Astrocyte of the spinal cord (primary cell): ENCODE results near the gene NPTX1.
A peak's percentile ranks its signal among the peaks of the same experiment; 100 is the strongest.

ENCODE experiments used
- DNase-seq: peaks from one replicate; pipeline ENCODE4 v3.0.0; 2011; ENCODE audit warnings: low read depth, low spot score
- H3K4me3 ChIP-seq: 2 replicates; pipeline ENCODE4 v1.5.1; 2011; ENCODE audit warnings: low read depth, mild to moderate bottlenecking, low read length, moderate library complexity
- CTCF ChIP-seq: IDR thresholded peaks from 2 replicates; pipeline ENCODE4 v1.5.1; 2012; ENCODE audit warnings: low read depth, mild to moderate bottlenecking, low read length, inconsistent platforms
- in situ Hi-C: cut with HindIII; loops from 2 replicates; pipeline ENCODE4 v1.10.0; 2017; ENCODE audit warnings: low sequenced_read_pairs

NPTX1 gene

DNA sequence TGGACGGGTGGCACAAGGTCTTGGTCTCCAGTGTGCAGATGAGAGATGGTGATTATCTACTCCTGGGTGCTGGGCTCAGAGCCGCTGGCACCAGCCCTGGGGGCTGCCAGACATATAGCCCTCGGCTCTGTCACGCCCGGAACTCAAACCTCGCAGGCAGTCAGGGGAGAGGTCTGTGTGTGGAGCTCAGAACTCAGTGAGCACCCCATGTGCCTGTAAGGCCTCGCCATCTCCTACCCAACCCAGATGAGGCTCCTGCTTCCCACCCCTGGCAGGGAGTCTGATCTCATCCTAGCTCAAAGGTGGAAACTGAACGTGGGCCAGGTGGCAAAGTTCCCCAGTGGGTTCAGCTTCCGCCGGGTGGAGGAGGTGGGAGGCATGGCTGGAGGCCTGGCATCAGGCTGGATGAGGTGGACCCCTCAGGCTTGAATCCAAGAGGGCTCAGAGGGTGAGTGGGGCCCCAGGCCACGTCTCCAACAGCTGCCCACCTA, 22.6 kb upstream of the NPTX1 start:
- in situ Hi-C loops: no loop called here
- H3K4me3 ChIP-seq: no peak overlapping the region
- TF ChIP-seq CTCF: no peak
- DNase-seq: no peak

DNA sequence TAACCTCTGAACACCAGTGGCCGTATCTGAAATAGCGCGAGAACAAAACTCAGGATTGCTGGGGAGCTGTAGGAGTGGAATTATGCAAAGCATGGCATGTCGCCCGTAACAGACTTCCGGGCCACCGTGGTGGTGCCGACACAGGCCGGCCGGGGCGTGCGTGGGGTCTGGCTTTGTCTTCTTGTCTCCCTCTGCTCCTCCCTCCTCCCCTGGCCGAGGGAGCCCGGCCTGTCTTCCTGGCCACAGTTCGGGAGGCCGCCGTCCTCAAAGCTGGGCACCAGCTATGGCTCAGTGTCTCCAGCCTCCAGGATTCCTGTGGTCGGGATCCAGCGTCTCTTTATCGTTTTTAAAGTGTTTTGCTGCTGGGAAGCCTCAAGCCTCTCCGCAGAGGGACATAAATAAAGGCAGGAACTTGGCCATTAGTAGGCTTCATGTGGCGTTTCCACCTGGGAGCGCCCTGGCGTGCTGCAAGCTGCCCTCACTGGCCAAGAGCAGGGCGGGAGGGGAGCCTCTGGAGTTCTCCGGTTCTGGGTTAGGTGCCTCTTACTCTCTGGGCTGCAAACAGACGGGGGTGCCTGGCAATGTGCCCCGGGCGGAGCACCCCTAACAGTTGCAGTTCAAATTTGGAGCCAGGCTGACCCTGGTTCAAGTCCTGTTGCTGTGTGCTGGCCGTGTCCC, 22.0 kb upstream of the NPTX1 start:
- H3K4me3 ChIP-seq: no peak overlapping the region
- in situ Hi-C loops: no loop called here
- no peak for TF ChIP-seq CTCF
- DNase-seq: peak; percentile 90

DNA sequence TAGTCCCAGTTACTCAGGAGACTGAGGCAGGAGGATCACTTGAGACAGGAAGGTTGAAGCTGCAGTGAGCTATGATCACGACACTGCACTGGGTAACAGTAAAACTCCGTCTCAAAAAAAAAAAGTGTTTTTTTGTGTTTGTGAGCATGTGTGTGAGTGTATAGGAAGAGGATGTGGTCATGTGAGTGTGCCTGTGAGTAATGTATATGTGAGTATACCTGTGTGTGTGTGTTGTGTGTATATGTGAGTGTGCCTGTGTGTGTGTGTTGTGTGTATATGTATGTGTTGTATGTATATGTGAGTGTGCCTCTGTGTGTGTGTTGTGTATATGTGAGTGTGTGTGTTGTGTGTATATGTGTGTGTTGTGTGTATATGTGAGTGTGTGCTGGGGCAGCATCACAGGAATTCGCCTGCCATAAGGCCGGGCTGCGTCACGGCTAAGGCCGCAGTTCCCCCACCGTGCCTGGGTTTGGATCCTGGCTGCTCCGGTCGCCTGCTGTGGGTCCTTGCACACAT, 21.4 kb upstream of the NPTX1 start:
- in situ Hi-C loops: no loop called here
- no peak overlapping the region for H3K4me3 ChIP-seq

DNA sequence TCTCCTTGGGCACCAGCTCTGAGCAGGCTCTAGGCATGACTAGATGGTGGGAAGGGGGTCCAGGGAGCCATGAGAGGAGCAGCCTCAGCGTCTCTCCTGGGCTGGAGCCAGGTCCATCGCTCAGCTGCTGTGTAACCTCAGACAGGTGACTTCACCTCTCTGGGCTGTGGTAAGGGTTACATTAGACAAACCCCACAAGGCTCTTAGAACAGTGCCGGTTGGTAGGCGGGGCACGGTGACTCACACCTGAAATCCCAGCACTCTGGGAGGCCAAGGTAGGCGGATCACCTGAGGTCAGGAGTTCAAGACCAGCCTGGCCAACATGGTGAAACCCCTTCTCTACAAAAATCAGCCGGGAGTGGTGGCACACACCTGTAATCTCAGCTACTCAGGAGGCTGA, 18.1 kb upstream of the NPTX1 start:
- no peak overlapping the region for H3K4me3 ChIP-seq
- TF ChIP-seq CTCF: no peak
- in situ Hi-C loops: no loop called here
- DNase-seq: no peak

More for the DNA sequence above, 21.4 kb upstream of the NPTX1 start:
- no peak for TF ChIP-seq CTCF
- DNase-seq: no peak

GRCh38 chr17:80492343-80493136, 16.1 kb upstream of the NPTX1 start:
- TF ChIP-seq CTCF: no peak
- DNase-seq: no peak
- in situ Hi-C loops: no loop called here
- H3K4me3 ChIP-seq: no peak overlapping the region

- no peak overlapping the region for H3K4me3 ChIP-seq
- in situ Hi-C loops: no loop called here
- TF ChIP-seq CTCF: no peak
- no peak for DNase-seq
These were observed 15.3 kb upstream of the NPTX1 start for GRCh38 chr17:80491478-80492342.
